HL-60 (cell line): Measurements from ENCODE around the gene CYCS.

ENCODE experiments used
- DNase-seq, 2 experiments: peaks; one replicate each; pipeline ENCODE4 v3.0.0-alpha.2; 2010 to 2020; ENCODE audit warnings: low read depth in 1 of 2, low spot score in 1 of 2
- H3K27ac ChIP-seq: fragments of 250-450 bp; sonication (Bioruptor Pico); replicated peaks from 2 replicates; pipeline ENCODE4 v1.5.1; 2020; ENCODE audit warnings: mild to moderate bottlenecking, moderate library complexity
- H3K27me3 ChIP-seq: fragments of 250-450 bp; sonication (Bioruptor Pico); 2 replicates; pipeline ENCODE4 v1.5.1; 2021; ENCODE audit warnings: mild to moderate bottlenecking, moderate library complexity; ENCODE audit not compliant: insufficient read depth, poor library complexity, severe bottlenecking
- H3K4me3 ChIP-seq: replicated peaks from 2 replicates; pipeline ENCODE4 v1.5.1; 2011; ENCODE audit warnings: mild to moderate bottlenecking, control low read depth, low read length; ENCODE audit not compliant: insufficient read depth
- GABPA ChIP-seq: IDR thresholded peaks from 2 replicates; pipeline ENCODE4 v1.6.1; 2012; ENCODE audit warnings: low read depth
- POLR2AphosphoS5 ChIP-seq: IDR thresholded peaks from 2 replicates; pipeline ENCODE4 v1.6.1; 2012; ENCODE audit warnings: low read depth
- SPI1 ChIP-seq: IDR thresholded peaks from 2 replicates; pipeline ENCODE4 v1.6.1; 2012; ENCODE audit warnings: low read depth, mild to moderate bottlenecking, borderline replicate concordance
- TF ChIP-seq, protein P1 (sequence below): IDR thresholded peaks from one replicate; pipeline ENCODE4 v1.5.1; 2011; ENCODE audit warnings: low read length, control low read depth, inconsistent platforms; ENCODE audit not compliant: insufficient read depth
- TF ChIP-seq, protein P2 (sequence below): IDR thresholded peaks from 2 replicates; pipeline ENCODE4 v1.6.1; 2012; ENCODE audit warnings: low read depth; ENCODE audit not compliant: insufficient replicate concordance

CYCS gene

DNA sequence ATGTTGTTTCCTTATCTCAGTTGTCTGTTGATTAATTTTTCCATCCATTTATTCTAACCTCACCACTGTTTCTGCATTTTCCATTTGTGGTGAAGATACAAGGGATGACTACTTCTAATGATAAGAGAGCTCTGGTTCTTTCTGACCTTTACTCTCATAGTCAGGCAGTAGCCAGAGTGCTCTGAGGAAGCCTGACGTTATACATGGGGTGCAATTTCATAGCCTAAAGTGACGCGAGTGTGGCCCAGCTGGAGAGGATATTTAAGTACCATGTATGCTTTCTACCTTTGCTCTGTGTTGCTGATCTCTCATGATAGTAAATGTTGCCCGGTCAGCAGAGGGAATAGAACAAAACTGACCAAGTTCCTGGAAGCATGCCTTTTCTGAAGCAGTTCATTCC, 33.9 kb upstream of the CYCS start:
- H3K4me3 ChIP-seq, result no peak overlapping the region
- H3K27me3 ChIP-seq, result no peaks in the 10 kb centered on the region
- DNase-seq, result no peak
- no peak overlapping the region for H3K27ac ChIP-seq
- TF ChIP-seq POLR2AphosphoS5 (no peak), SPI1 (no peak), GABPA (no peak)
- TF ChIP-seq, protein P1, sequence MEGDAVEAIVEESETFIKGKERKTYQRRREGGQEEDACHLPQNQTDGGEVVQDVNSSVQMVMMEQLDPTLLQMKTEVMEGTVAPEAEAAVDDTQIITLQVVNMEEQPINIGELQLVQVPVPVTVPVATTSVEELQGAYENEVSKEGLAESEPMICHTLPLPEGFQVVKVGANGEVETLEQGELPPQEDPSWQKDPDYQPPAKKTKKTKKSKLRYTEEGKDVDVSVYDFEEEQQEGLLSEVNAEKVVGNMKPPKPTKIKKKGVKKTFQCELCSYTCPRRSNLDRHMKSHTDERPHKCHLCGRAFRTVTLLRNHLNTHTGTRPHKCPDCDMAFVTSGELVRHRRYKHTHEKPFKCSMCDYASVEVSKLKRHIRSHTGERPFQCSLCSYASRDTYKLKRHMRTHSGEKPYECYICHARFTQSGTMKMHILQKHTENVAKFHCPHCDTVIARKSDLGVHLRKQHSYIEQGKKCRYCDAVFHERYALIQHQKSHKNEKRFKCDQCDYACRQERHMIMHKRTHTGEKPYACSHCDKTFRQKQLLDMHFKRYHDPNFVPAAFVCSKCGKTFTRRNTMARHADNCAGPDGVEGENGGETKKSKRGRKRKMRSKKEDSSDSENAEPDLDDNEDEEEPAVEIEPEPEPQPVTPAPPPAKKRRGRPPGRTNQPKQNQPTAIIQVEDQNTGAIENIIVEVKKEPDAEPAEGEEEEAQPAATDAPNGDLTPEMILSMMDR, result no peak
- TF ChIP-seq, protein P2, sequence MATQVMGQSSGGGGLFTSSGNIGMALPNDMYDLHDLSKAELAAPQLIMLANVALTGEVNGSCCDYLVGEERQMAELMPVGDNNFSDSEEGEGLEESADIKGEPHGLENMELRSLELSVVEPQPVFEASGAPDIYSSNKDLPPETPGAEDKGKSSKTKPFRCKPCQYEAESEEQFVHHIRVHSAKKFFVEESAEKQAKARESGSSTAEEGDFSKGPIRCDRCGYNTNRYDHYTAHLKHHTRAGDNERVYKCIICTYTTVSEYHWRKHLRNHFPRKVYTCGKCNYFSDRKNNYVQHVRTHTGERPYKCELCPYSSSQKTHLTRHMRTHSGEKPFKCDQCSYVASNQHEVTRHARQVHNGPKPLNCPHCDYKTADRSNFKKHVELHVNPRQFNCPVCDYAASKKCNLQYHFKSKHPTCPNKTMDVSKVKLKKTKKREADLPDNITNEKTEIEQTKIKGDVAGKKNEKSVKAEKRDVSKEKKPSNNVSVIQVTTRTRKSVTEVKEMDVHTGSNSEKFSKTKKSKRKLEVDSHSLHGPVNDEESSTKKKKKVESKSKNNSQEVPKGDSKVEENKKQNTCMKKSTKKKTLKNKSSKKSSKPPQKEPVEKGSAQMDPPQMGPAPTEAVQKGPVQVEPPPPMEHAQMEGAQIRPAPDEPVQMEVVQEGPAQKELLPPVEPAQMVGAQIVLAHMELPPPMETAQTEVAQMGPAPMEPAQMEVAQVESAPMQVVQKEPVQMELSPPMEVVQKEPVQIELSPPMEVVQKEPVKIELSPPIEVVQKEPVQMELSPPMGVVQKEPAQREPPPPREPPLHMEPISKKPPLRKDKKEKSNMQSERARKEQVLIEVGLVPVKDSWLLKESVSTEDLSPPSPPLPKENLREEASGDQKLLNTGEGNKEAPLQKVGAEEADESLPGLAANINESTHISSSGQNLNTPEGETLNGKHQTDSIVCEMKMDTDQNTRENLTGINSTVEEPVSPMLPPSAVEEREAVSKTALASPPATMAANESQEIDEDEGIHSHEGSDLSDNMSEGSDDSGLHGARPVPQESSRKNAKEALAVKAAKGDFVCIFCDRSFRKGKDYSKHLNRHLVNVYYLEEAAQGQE, result no peak

DNA sequence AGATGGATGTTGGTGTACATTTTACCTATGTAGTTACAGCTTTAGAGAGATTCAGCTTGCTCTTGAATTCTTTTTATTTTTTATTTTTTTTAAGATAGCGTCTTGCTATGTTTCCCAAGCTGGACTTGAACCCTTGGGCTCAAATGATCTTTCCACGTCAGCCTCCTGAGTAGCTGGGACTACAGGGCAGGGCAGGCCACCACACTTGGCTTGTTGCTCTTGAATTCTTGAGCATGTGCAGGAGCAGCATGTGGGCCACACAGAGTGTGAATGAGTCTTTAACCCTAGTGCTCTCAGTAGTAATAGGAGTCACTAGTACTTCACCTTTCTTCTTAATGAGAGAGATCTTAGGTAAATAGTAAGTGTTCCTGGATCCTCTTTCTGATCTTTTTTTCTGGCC, 26.7 kb upstream of the CYCS start:
- no peaks in the 10 kb centered on the region for H3K27me3 ChIP-seq
- TF ChIP-seq, protein P2, result no peak
- TF ChIP-seq GABPA (no peak), SPI1 (no peak), POLR2AphosphoS5 (no peak)
- TF ChIP-seq, protein P1, result no peak
- no peak for DNase-seq

DNA sequence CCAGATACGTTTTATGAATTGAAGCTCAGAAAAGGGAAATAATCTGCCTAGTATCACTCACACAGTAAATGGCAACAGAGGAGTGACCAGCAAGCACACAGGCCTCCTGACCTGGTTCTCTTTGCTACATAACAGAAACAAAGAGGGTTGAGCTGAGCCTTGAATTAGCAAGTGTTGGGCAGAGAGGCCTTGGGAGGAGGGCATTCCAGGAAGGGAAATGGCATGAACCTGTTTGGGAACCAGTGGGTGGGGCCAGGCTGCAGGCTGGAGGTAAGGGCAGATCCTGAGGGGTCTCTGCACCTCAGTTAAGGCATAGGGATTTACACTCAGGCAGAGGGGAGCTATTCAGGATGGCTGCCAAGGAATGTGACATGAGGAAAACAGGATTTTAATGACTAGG, 24.8 kb upstream of the CYCS start:
- TF ChIP-seq, protein P2, result no peak
- TF ChIP-seq POLR2AphosphoS5, result no peak
- no peak for TF ChIP-seq SPI1
- TF ChIP-seq, protein P1, result no peak
- TF ChIP-seq GABPA, result no peak
- H3K27me3 ChIP-seq, result no peaks in the 10 kb centered on the region
- no peak overlapping the region for H3K27ac ChIP-seq
- no peak for DNase-seq
- H3K4me3 ChIP-seq, result no peak overlapping the region

More for the DNA sequence above, 26.7 kb upstream of the CYCS start:
- Histone ChIP-seq H3K4me3 (no peak overlapping the region), H3K27ac (no peak overlapping the region)
